Panc1 (cell line): Measurements from ENCODE around the gene ARHGAP18.

Experiments
- CTCF ChIP-seq: fragments of 450-650 bp; IDR thresholded peaks from 2 replicates; pipeline ENCODE4 v1.5.1; 2017; ENCODE audit warnings: mild to moderate bottlenecking
- POLR2AphosphoS5 ChIP-seq: IDR thresholded peaks from 2 replicates; pipeline ENCODE4 v1.6.1; 2012; ENCODE audit warnings: mild to moderate bottlenecking, low read depth, low read length, moderate library complexity
- TCF7L2 ChIP-seq: IDR thresholded peaks from 2 replicates; pipeline ENCODE4 v1.6.1; 2011; ENCODE audit warnings: mild to moderate bottlenecking, low read depth, low read length, inconsistent platforms
- TF ChIP-seq, protein P1 (sequence below), 2 experiments: IDR thresholded peaks; 2 replicates each; pipeline ENCODE4 v1.6.1; 2011 to 2012; ENCODE audit warnings: low read depth in 2 of 2, control low read depth in 1 of 2, low read length in 1 of 2, mild to moderate bottlenecking in 1 of 2, moderate library complexity in 1 of 2; ENCODE audit not compliant: insufficient read depth in 1 of 2

- TF ChIP-seq CTCF (no peak), TCF7L2 (no peak), POLR2AphosphoS5 (no peak)
- TF ChIP-seq, protein P1, sequence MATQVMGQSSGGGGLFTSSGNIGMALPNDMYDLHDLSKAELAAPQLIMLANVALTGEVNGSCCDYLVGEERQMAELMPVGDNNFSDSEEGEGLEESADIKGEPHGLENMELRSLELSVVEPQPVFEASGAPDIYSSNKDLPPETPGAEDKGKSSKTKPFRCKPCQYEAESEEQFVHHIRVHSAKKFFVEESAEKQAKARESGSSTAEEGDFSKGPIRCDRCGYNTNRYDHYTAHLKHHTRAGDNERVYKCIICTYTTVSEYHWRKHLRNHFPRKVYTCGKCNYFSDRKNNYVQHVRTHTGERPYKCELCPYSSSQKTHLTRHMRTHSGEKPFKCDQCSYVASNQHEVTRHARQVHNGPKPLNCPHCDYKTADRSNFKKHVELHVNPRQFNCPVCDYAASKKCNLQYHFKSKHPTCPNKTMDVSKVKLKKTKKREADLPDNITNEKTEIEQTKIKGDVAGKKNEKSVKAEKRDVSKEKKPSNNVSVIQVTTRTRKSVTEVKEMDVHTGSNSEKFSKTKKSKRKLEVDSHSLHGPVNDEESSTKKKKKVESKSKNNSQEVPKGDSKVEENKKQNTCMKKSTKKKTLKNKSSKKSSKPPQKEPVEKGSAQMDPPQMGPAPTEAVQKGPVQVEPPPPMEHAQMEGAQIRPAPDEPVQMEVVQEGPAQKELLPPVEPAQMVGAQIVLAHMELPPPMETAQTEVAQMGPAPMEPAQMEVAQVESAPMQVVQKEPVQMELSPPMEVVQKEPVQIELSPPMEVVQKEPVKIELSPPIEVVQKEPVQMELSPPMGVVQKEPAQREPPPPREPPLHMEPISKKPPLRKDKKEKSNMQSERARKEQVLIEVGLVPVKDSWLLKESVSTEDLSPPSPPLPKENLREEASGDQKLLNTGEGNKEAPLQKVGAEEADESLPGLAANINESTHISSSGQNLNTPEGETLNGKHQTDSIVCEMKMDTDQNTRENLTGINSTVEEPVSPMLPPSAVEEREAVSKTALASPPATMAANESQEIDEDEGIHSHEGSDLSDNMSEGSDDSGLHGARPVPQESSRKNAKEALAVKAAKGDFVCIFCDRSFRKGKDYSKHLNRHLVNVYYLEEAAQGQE (IDR thresholded peaks at IDR 0.05; ENCODE audit: insufficient read depth in 1 of 2, low read depth in 2 of 2, low read length in 1 of 2), result no peak
These were observed 54.6 kb downstream of the ARHGAP18 start for GRCh38 chr6:129655334-129655733.
